ENCODE results near the gene EEF1AKMT4. TPM values are rescaled to one million over a fixed set of nuclear protein-coding genes. Genes with fewer than 3 reads are reported as not detected.

Gene EEF1AKMT4
- total and polyA plus RNA-seq, 2 of the 4 experiments (the other 2 are of a cell fraction) = 2.9 to 3.6 TPM

DNA sequence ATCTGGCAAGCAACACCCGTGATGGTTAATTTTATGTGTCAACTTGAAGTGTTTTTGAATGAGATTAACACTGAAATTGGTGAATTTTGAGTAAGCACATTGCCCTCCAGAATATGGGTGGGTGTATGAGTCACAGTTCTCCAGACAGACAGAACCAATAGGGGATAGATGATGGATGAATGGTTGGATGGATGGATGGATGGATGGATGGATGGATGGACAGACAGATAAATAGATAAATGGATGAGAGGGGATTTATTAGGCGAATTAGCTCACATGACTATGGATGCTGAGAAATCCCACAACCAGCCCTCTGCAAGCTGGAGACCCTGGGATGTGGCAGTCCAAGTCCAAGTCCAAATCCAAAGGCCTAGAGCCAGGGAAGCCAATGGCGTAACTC lies 25.5 kb upstream of the EEF1AKMT4 start:
- POLR2A ChIA-PET (ENCODE audit: unreplicated experiment) = no interaction called here

More for the DNA sequence above, 25.5 kb upstream of the EEF1AKMT4 start:
- DNase-seq (no peak), ATAC-seq (ENCODE audit: low read depth) (no peak)
- Histone ChIP-seq H3K36me3 (ENCODE audit: control insufficient read depth, insufficient read depth, low read length) (no peaks in the 10 kb centered on the region), H3K9me3 (ENCODE audit: control insufficient read depth, insufficient read depth, low read length) (no peaks in the 10 kb centered on the region), H4K91ac (ENCODE audit: insufficient read depth, low read depth, low read length) (no peak overlapping the region), H4K5ac (ENCODE audit: low read depth, low read length) (no peak overlapping the region), H2BK20ac (ENCODE audit: low read depth, low read length) (no peak overlapping the region), H3K4me1 (ENCODE audit: control insufficient read depth, insufficient read depth, low read length) (no peaks in the 10 kb centered on the region), H3K27ac (ENCODE audit: insufficient read depth, low read length) (no peak overlapping the region), H4K20me1 (ENCODE audit: insufficient read depth, low read length) (no peaks in the 10 kb centered on the region), H3K9ac (ENCODE audit: low read depth, low read length) (no peak overlapping the region), H3K27me3 (ENCODE audit: control insufficient read depth, insufficient read depth, low read length) (peaks cover 27% of the 10 kb centered on the region), H2BK5ac (ENCODE audit: low read depth, low read length, poor library complexity, severe bottlenecking) (no peak overlapping the region), H2AFZ (replicated peaks; ENCODE audit: low read length, poor library complexity) (no peak overlapping the region), H3K23ac (ENCODE audit: low read depth, low read length) (no peak overlapping the region), H3K79me1 (ENCODE audit: low read depth in 1 of 2, low read length in 2 of 2) (no peaks in the 10 kb centered on the region), H3K4me2 (ENCODE audit: low read depth, low read length) (no peak overlapping the region), H3K9me1 (ENCODE audit: insufficient read depth, low read length) (no peaks in the 10 kb centered on the region), H4K8ac (ENCODE audit: low read depth in 2 of 2, low read length in 2 of 2) (no peak overlapping the region), H2AK9ac (replicated peaks; ENCODE audit: low read depth, low read length, poor library complexity) (no peak overlapping the region), H3K14ac (replicated peaks; ENCODE audit: low read depth, low read length) (no peak overlapping the region), H3K4ac (ENCODE audit: low read depth, low read length) (no peak overlapping the region), H3K4me3 (ENCODE audit: insufficient read depth, low read depth, low read length) (no peak overlapping the region), H3K18ac (ENCODE audit: low read depth, low read length) (no peak overlapping the region), H2BK15ac (ENCODE audit: low read depth, low read length) (no peak overlapping the region), H3K56ac (ENCODE audit: extremely low read depth, insufficient read depth, low read length) (no peak overlapping the region), H2BK120ac (ENCODE audit: low read depth, low read length) (no peak overlapping the region), H2AK5ac (ENCODE audit: low read depth, low read length) (no peak overlapping the region)
- CTCF ChIA-PET = no interaction called here
- no TSS peak for BruUV-seq (replicated peaks)
- WGBS, 2 experiments (ENCODE audit: extremely low coverage in 2 of 2, insufficient read length in 1 of 2) = 69% methylated on average over 2 of the region's 3 CpGs; no CpG with 5 or more reads in 1 of the 2 experiments
- intact Hi-C loops (cut with micrococcal nuclease) (no loop called here), in situ Hi-C loops (cut with MboI; ENCODE audit: low sequenced_read_pairs) (no loop called here), dilution Hi-C loops (cut with HindIII; ENCODE audit: low sequenced_read_pairs, unreplicated experiment) (no loop called here)
- TF ChIP-seq NFE2L2 (IDR thresholded peaks at IDR 0.05; ENCODE audit: low read depth, low read length) (no peak), RAD21 (IDR thresholded peaks at IDR 0.05; ENCODE audit: low read length) (no peak), MAZ (IDR thresholded peaks at IDR 0.05; ENCODE audit: borderline replicate concordance, low read depth, low read length) (no peak), BHLHE40 (IDR thresholded peaks at IDR 0.05; ENCODE audit: low read depth, low read length) (no peak), SMC3 (IDR thresholded peaks at IDR 0.05; ENCODE audit: low read depth, low read length) (no peak)

All from IMR-90 (cell line).